Fibroblast of lung (primary cell): Measurements from ENCODE around the gene ZSCAN5C.

Experiments
- EZH2 ChIP-seq: IDR thresholded peaks from 2 replicates; pipeline ENCODE4 v1.5.1; 2012; ENCODE audit warnings: low read length, control low read depth, mild to moderate bottlenecking; ENCODE audit errors: missing control alignments
- TF ChIP-seq, protein P1 (sequence below), 2 donors: IDR thresholded peaks in 1 of 2; conservative IDR thresholded peaks in 1 of 2; 1 replicate in 1 of 2; 2 replicates in 1 of 2; pipeline ENCODE4 v1.5.1; 2011 to 2012; ENCODE audit warnings: low read length in 2 of 2, control low read depth in 1 of 2, inconsistent platforms in 1 of 2, low read depth in 1 of 2, mild to moderate bottlenecking in 1 of 2

DNA sequence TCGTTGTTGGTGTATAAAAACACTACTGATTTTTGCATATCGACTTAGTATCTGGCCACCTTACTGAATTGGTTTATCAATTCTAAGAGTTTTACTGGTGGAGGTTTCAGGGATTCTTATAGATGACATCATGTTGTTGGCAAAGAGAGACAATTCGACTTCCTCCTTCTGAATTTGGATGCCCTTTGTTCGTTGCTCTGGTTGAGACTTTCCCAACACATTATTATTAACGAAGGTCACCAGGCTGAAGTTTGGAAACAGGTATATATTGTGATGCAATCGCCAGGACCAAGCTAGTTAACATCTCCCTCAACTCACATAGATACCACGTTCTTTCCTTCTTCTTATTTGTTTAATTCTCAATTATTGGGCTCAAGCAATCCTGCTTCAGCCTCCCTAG is 2.4 kb upstream of the ZSCAN5C start:
- TF ChIP-seq, protein P1, sequence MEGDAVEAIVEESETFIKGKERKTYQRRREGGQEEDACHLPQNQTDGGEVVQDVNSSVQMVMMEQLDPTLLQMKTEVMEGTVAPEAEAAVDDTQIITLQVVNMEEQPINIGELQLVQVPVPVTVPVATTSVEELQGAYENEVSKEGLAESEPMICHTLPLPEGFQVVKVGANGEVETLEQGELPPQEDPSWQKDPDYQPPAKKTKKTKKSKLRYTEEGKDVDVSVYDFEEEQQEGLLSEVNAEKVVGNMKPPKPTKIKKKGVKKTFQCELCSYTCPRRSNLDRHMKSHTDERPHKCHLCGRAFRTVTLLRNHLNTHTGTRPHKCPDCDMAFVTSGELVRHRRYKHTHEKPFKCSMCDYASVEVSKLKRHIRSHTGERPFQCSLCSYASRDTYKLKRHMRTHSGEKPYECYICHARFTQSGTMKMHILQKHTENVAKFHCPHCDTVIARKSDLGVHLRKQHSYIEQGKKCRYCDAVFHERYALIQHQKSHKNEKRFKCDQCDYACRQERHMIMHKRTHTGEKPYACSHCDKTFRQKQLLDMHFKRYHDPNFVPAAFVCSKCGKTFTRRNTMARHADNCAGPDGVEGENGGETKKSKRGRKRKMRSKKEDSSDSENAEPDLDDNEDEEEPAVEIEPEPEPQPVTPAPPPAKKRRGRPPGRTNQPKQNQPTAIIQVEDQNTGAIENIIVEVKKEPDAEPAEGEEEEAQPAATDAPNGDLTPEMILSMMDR (conservative IDR thresholded peaks at IDR 0.05 in 1 of 2, IDR thresholded peaks at IDR 0.05 in 1 of 2; ENCODE audit: low read depth in 1 of 2, low read length in 2 of 2), result no peak
- no peak for TF ChIP-seq EZH2
